Hematopoietic multipotent progenitor cell (in vitro differentiated cells): ENCODE measurements around the gene CHMP4A. TPM values are rescaled to one million over a fixed set of nuclear protein-coding genes. Genes with fewer than 3 reads are reported as not detected.

Experiments
- DNase-seq, 3 donors: peaks; one replicate each; pipeline ENCODE4 v3.0.0-alpha.2; 2011 to 2015; ENCODE audit warnings: low read depth in 2 of 3, low spot score in 2 of 3
- small RNA-seq: library from RNA; depleted of rRNA; stranded (forward); fragments of <200 nt; gene quantifications from one replicate; pipeline ENCODE3, GENCODE V24; 2012
- total RNA-seq: library from RNA; depleted of rRNA; stranded (reverse); fragments of >200 nt; gene quantifications from one replicate; pipeline ENCODE4 v1.2.3, GENCODE V29; 2012

Gene CHMP4A
- total RNA-seq, 1 donor = 13.7 TPM

GRCh38 chr14:24160499-24160849 lies 52.8 kb downstream of the CHMP4A start:
- DNase-seq = no peak

- no peak for DNase-seq
Measured at GRCh38 chr14:24159777-24160498, 53.4 kb downstream of the CHMP4A start.

Small RNA genes within 50 kb of the gene (small RNA-seq; reads per million reads assigned to genes)
- gene AL136295.4 = not detected
- 0.34 reads per million for gene CHMP4A
- not detected for gene IPO4
- not detected for gene IRF9
- not detected for gene MDP1

Other genes with a start within 250 kb of the CHMP4A start
- gene DHRS4L2, start 224.6 kb downstream of the CHMP4A start, total RNA-seq = 26.9 TPM
- 1.3 TPM for gene CARMIL3, start 161.5 kb downstream of the CHMP4A start, total RNA-seq
- gene CPNE6, start 141.9 kb downstream of the CHMP4A start, total RNA-seq = not detected
- 24.8 TPM for gene PCK2, start 119.2 kb downstream of the CHMP4A start, total RNA-seq
- gene DCAF11, start 98.7 kb downstream of the CHMP4A start, total RNA-seq = 138 TPM
- 5.7 TPM for gene NRL, start 98.5 kb downstream of the CHMP4A start, total RNA-seq
- 2.7 TPM for gene FITM1, start 82.8 kb downstream of the CHMP4A start, total RNA-seq
- 153 TPM for gene PSME1, start 77.3 kb downstream of the CHMP4A start, total RNA-seq
- 14.3 TPM for gene EMC9, start 71.9 kb downstream of the CHMP4A start, total RNA-seq
- 38.0 TPM for gene PSME2, start 66.9 kb downstream of the CHMP4A start, total RNA-seq
- 103 TPM for gene RNF31, start 66.0 kb downstream of the CHMP4A start, total RNA-seq
- gene IRF9, start 52.2 kb downstream of the CHMP4A start, total RNA-seq = 112 TPM
- 47.1 TPM for gene REC8, start 41.4 kb downstream of the CHMP4A start, total RNA-seq
- gene IPO4, start 24.7 kb downstream of the CHMP4A start, total RNA-seq = 59.8 TPM
- gene TM9SF1, start 18.0 kb downstream of the CHMP4A start, total RNA-seq = 64.9 TPM
- under 0.01 TPM for gene TSSK4, start 7.8 kb downstream of the CHMP4A start, total RNA-seq
- gene MDP1, start 2.6 kb upstream of the CHMP4A start, total RNA-seq = 21.5 TPM
- gene NEDD8, start 18.9 kb upstream of the CHMP4A start, total RNA-seq = 55.2 TPM
- gene GMPR2, start 19.4 kb upstream of the CHMP4A start, total RNA-seq = 78.9 TPM
- 65.4 TPM for gene TINF2, start 29.1 kb upstream of the CHMP4A start, total RNA-seq
- gene TGM1, start 49.7 kb upstream of the CHMP4A start, total RNA-seq = 1.1 TPM
- gene RABGGTA, start 58.1 kb upstream of the CHMP4A start, total RNA-seq = 36.9 TPM
- 31.0 TPM for gene DHRS1, start 86.3 kb upstream of the CHMP4A start, total RNA-seq
- 28.8 TPM for gene NOP9, start 86.4 kb upstream of the CHMP4A start, total RNA-seq
- gene CIDEB, start 94.5 kb upstream of the CHMP4A start, total RNA-seq = 20.2 TPM
- 15.1 TPM for gene LTB4R2, start 96.7 kb upstream of the CHMP4A start, total RNA-seq
- gene LTB4R, start 98.0 kb upstream of the CHMP4A start, total RNA-seq = 13.5 TPM
- gene ADCY4, start 121.6 kb upstream of the CHMP4A start, total RNA-seq = 3.8 TPM
- 20.2 TPM for gene RIPK3, start 126.5 kb upstream of the CHMP4A start, total RNA-seq
- 0.54 TPM for gene NFATC4, start 154.7 kb upstream of the CHMP4A start, total RNA-seq
- gene NYNRIN, start 185.5 kb upstream of the CHMP4A start, total RNA-seq = 20.2 TPM
- gene CBLN3, start 216.2 kb upstream of the CHMP4A start, total RNA-seq = 0.54 TPM
- 74.9 TPM for gene KHNYN, start 216.5 kb upstream of the CHMP4A start, total RNA-seq
- gene SDR39U1, start 229.3 kb upstream of the CHMP4A start, total RNA-seq = 39.6 TPM